HepG2 (cell line): ENCODE measurements around the gene SLCO3A1. TPM values are rescaled to one million over a fixed set of nuclear protein-coding genes. Genes with fewer than 3 reads are reported as not detected.

Source experiments
- ATAC-seq: fragments of 200-7000 bp; cut with Tn5 transposase; 3 replicates; pipeline ENCODE4 v1.9.1; 2020; ENCODE audit warnings: mild to moderate bottlenecking, moderate library complexity
- BruUV-seq: library from RNA; stranded (reverse); fragments of 400-500 nt; replicated peaks from 2 replicates; lab custom pipeline; 2021; lab: Mats Ljungman, UMichigan
- CTCF ChIA-PET: fragments of 300-600 bp; formaldehyde crosslinking; extraction: SDS; loops from one replicate; lab custom pipeline; 2021; ENCODE audit warnings: low total read pairs, inconsistent platforms, low intra/inter-chr PET ratio; lab: Yijun Ruan, JAX
- POLR2A ChIA-PET: fragments of 350-600 bp; sonication (Branson Sonifier 250); formaldehyde crosslinking; loops from one replicate; lab custom pipeline; 2020; ENCODE audit warnings: antibody characterized with exemption, inconsistent platforms; lab: Yijun Ruan, JAX
- DNase-seq: peaks from one replicate; pipeline ENCODE4 v3.0.0-alpha.2; 2015; ENCODE audit warnings: low spot score
- FAIRE-seq: peaks from 3 replicates; lab custom pipeline; 2011; peaks lifted over from hg19 to GRCh38; lab: Jason Lieb, UNC
- H2AFZ ChIP-seq: one replicate; pipeline ENCODE4 v1.6.1; 2011; ENCODE audit warnings: low read length, inconsistent platforms
- H3K27ac ChIP-seq: fragments of 300-600 bp; 3 replicates; pipeline ENCODE4 v1.8.0; 2011; ENCODE audit warnings: mixed run types, mild to moderate bottlenecking, mixed read lengths, low read length, inconsistent platforms; ENCODE audit not compliant: insufficient read depth; ENCODE audit errors: extremely low read length
- H3K27me3 ChIP-seq, 2 experiments: fragments of 200-600 bp in 1 of 2; 2 replicates in 1 of 2; 3 replicates in 1 of 2; pipeline versions ENCODE4 v1.6.0 to v1.8.0; 2011; ENCODE audit warnings: low read length in 2 of 2, mild to moderate bottlenecking in 2 of 2, moderate library complexity in 2 of 2, inconsistent platforms in 1 of 2; ENCODE audit not compliant: insufficient read depth in 2 of 2, control insufficient read depth in 1 of 2
- H3K36me3 ChIP-seq, 2 experiments: fragments of 200-600 bp in 1 of 2; replicated peaks in 1 of 2; 2 replicates in 1 of 2; 3 replicates in 1 of 2; pipeline versions ENCODE4 v1.5.1 to v1.8.0; 2011; ENCODE audit warnings: low read length in 2 of 2, inconsistent platforms in 1 of 2; ENCODE audit not compliant: insufficient read depth in 2 of 2, control insufficient read depth in 1 of 2
- H3K4me1 ChIP-seq: 2 replicates; pipeline ENCODE4 v1.5.1; 2012; ENCODE audit warnings: low read length, inconsistent platforms; ENCODE audit not compliant: insufficient read depth
- H3K4me2 ChIP-seq: 2 replicates; pipeline ENCODE4 v1.6.0; 2011; ENCODE audit warnings: low read depth, low read length, inconsistent platforms
- H3K4me3 ChIP-seq, 3 experiments: fragments of 200-600 bp in 1 of 3; sonication (generic), shearing (Covaris generic) in 1 of 3; replicated peaks in 1 of 3; 2 replicates each; pipeline ENCODE4 v1.5.1; 2011 to 2016; ENCODE audit warnings: low read length in 3 of 3, inconsistent platforms in 2 of 3, low read depth in 2 of 3, mild to moderate bottlenecking in 2 of 3, control low read depth in 1 of 3, mixed read lengths in 1 of 3; ENCODE audit not compliant: insufficient read depth in 1 of 3
- H3K79me2 ChIP-seq: one replicate; pipeline ENCODE4 v1.6.1; 2011; ENCODE audit warnings: low read length, inconsistent platforms; ENCODE audit not compliant: insufficient read depth
- H3K9ac ChIP-seq: 2 replicates; pipeline ENCODE4 v1.6.0; 2011; ENCODE audit warnings: mild to moderate bottlenecking, low read depth, low read length, inconsistent platforms; ENCODE audit not compliant: insufficient read depth
- H3K9me3 ChIP-seq: 2 replicates; pipeline ENCODE4 v1.5.1; 2012; ENCODE audit warnings: mild to moderate bottlenecking, low read length
- H4K20me1 ChIP-seq: 2 replicates; pipeline ENCODE4 v1.6.0; 2011; ENCODE audit warnings: inconsistent platforms, mild to moderate bottlenecking, low read length, moderate library complexity; ENCODE audit not compliant: insufficient read depth
- AGO1 ChIP-seq: fragments of 200-400 bp; formaldehyde crosslinking; IDR thresholded peaks from 2 replicates; pipeline ENCODE4 v1.6.1; 2017; ENCODE audit warnings: mild to moderate bottlenecking, low read depth, low read length, moderate library complexity; ENCODE audit not compliant: poor library complexity, severe bottlenecking
- ARID4A ChIP-seq: sonication (generic); formaldehyde crosslinking; IDR thresholded peaks from 2 replicates; pipeline ENCODE4 v1.5.0; 2020; ENCODE audit warnings: mild to moderate bottlenecking, missing genetic modification reagents, borderline replicate concordance
- CC2D1A ChIP-seq: sonication (generic); formaldehyde crosslinking; IDR thresholded peaks from 2 replicates; pipeline ENCODE4 v1.8.1; 2023; ENCODE audit warnings: mild to moderate bottlenecking, missing genetic modification reagents
- EP300 ChIP-seq, 3 experiments: sonication (generic) in 1 of 3; formaldehyde crosslinking in 1 of 3; IDR thresholded peaks; 2 replicates each; pipeline versions ENCODE4 v1.5.1 to v1.6.1; 2011 to 2020; ENCODE audit warnings: low read depth in 2 of 3, low read length in 2 of 3, borderline replicate concordance in 1 of 3, improper control_type of control experiment in 1 of 3, mild to moderate bottlenecking in 1 of 3, missing genetic modification reagents in 1 of 3, moderate library complexity in 1 of 3
- GZF1 ChIP-seq: sonication (generic); formaldehyde crosslinking; IDR thresholded peaks from 2 replicates; pipeline ENCODE4 v1.5.1; 2020; ENCODE audit warnings: mild to moderate bottlenecking, missing genetic modification reagents
- NR2C2 ChIP-seq: sonication (generic); formaldehyde crosslinking; IDR thresholded peaks from 2 replicates; pipeline ENCODE4 v1.4.0; 2020; ENCODE audit warnings: missing genetic modification reagents, mild to moderate bottlenecking, moderate library complexity, borderline replicate concordance
- NR2F1 ChIP-seq, 2 experiments: fragments of 450-650 bp in 1 of 2; formaldehyde crosslinking in 1 of 2; IDR thresholded peaks; 2 replicates each; pipeline versions ENCODE4 v1.5.0 to v1.6.1; 2016 to 2020; ENCODE audit warnings: mild to moderate bottlenecking in 1 of 2, missing compliant biosample characterization in 1 of 2, missing genetic modification reagents in 1 of 2, moderate library complexity in 1 of 2
- RXRA ChIP-seq: sonication (generic); formaldehyde crosslinking; IDR thresholded peaks from 2 replicates; pipeline ENCODE4 v1.5.1; 2020; ENCODE audit warnings: missing genetic modification reagents
- SETDB1 ChIP-seq: sonication (generic); formaldehyde crosslinking; IDR thresholded peaks from 2 replicates; pipeline ENCODE4 v1.5.1; 2020; ENCODE audit warnings: missing genetic modification reagents, mild to moderate bottlenecking, borderline replicate concordance
- SRSF1 ChIP-seq: fragments of 200-400 bp; formaldehyde crosslinking; optimal IDR thresholded peaks from 2 replicates; pipeline ENCODE3; 2017; ENCODE audit warnings: mild to moderate bottlenecking, low read depth, low read length, moderate library complexity
- THAP7 ChIP-seq: sonication (generic); formaldehyde crosslinking; IDR thresholded peaks from 2 replicates; pipeline ENCODE4 v1.8.1; 2023; ENCODE audit warnings: mild to moderate bottlenecking, missing genetic modification reagents
- ZNF136 ChIP-seq: sonication (generic); formaldehyde crosslinking; IDR thresholded peaks from 2 replicates; pipeline ENCODE4 v1.8.1; 2022; ENCODE audit warnings: low read depth, mild to moderate bottlenecking, moderate library complexity, missing genetic modification reagents
- ZNF335 ChIP-seq: sonication (generic); formaldehyde crosslinking; IDR thresholded peaks from 2 replicates; pipeline ENCODE4 v1.4.0; 2020; ENCODE audit warnings: missing genetic modification reagents
- ZNF558 ChIP-seq: sonication (generic); formaldehyde crosslinking; IDR thresholded peaks from 2 replicates; pipeline ENCODE4 v1.9.0; 2022; ENCODE audit warnings: mild to moderate bottlenecking, missing genetic modification reagents, borderline replicate concordance
- ZNF781 ChIP-seq: sonication (generic); formaldehyde crosslinking; IDR thresholded peaks from 2 replicates; pipeline ENCODE4 v1.5.1; 2020; ENCODE audit warnings: borderline replicate concordance, mild to moderate bottlenecking, missing genetic modification reagents; ENCODE audit errors: not compliant biosample characterization
- WGBS: methylation state at CpG from one replicate; pipeline ENCODE4 v1.1.6; 2017; ENCODE audit warnings: low lambda C conversion rate; 5-methylcytosine and 5-hydroxymethylcytosine counted together
- in situ Hi-C: cut with HindIII; loops from 2 replicates; pipeline ENCODE4 v1.10.0; 2017; ENCODE audit warnings: low pct_unique_long_range_greater_than_20kb; ENCODE audit not compliant: extremely low pct_ligation_motif_present
- intact Hi-C: fragments of 100-400 bp; cut with micrococcal nuclease; formaldehyde crosslinking; loops from one replicate; pipeline ENCODE4 v1.10.0; 2022; ENCODE audit not compliant: unreplicated experiment
- polyA plus RNA-seq, 8 experiments: library from polyadenylated mRNA; depleted of rRNA in 3 of 8; stranded (reverse) in 7 of 8; unstranded in 1 of 8; fragments of >200 nt; fragmentation: Illumina TruSeq in 4 of 8; extraction: Trizol in 4 of 8; gene quantifications; 2 replicates each; pipeline versions ENCODE4 v1.2.1 to v1.2.3, GENCODE V29; 2011 to 2016; ENCODE audit warnings: low read depth in 4 of 8, missing spikeins in 1 of 8, mixed read lengths in 1 of 8; ENCODE audit not compliant: insufficient read depth in 1 of 8
- total RNA-seq, 5 experiments: library from RNA; depleted of rRNA; stranded (reverse); fragments of >200 nt; fragmentation: Illumina TruSeq; extraction: Trizol; gene quantifications; 2 replicates each; pipeline ENCODE4 v1.2.3, GENCODE V29; 2016; ENCODE audit warnings: low read depth in 1 of 5

SLCO3A1 gene
- total and polyA plus RNA-seq, 2 of the 13 experiments (the other 11 are each of a cell fraction or from before 2014, with no cell fraction given), result 0.02 TPM; not detected in 1

DNA sequence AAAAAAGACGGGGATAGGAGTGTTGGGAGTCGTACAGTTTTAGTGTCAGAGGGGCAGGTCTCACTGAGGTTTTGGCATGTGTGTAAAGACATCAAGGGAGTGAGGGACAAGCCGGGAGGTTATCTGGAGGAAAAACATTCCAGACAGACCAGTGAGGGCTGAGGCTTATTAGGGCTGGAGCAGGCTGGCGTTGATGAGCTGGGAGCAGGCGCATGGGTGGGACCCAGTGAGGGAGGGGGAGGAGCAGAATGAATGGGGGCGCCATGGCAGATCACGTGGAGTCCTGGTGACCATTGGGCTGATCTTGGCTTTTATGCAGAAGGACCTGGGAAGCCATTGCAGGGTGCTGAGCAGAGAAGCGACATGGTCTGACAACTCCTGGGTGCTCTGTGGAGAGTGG, 180.2 kb downstream of the SLCO3A1 start:
- Histone ChIP-seq H3K9me3 (no peaks in the 10 kb centered on the region), H4K20me1 (no peaks in the 10 kb centered on the region), H3K27ac (no peak overlapping the region), H3K36me3 (no peaks in the 10 kb centered on the region), H3K27me3 (peaks cover 0 to 9% of the 10 kb centered on the region in 2 experiments; a peak in 1 of 5 replicates), H3K4me2 (no peak overlapping the region), H2AFZ (no peak overlapping the region), H3K79me2 (no peaks in the 10 kb centered on the region), H3K4me1 (no peaks in the 10 kb centered on the region), H3K9ac (no peak overlapping the region), H3K4me3 (no peak overlapping the region)
- ChIA-PET CTCF (no interaction called here), POLR2A (no interaction called here)
- FAIRE-seq, result no peak
- ATAC-seq, result no peak
- 2% methylated on average over 8 of the region's 8 CpGs for WGBS
- TF ChIP-seq ARID4A (CRISPR knock-in tag), result no peak
- no peak for TF ChIP-seq THAP7
- no peak for TF ChIP-seq ZNF558 (CRISPR knock-in tag)
- no peak for TF ChIP-seq ZNF136 (CRISPR knock-in tag)
- no peak for TF ChIP-seq SETDB1 (CRISPR knock-in tag)
- TF ChIP-seq NR2F1 (CRISPR knock-in tag; IDR thresholded peaks at IDR 0.05), result no peak
- TF ChIP-seq GZF1 (CRISPR knock-in tag), result no peak
- no peak for TF ChIP-seq AGO1
- TF ChIP-seq ZNF781 (CRISPR knock-in tag), result no peak
- TF ChIP-seq RXRA (CRISPR knock-in tag), result no peak
- TF ChIP-seq ZNF335 (CRISPR knock-in tag), result no peak
- no peak for TF ChIP-seq EP300 (IDR thresholded peaks at IDR 0.05; ENCODE audit: low read depth in 2 of 2, low read length in 2 of 2)
- TF ChIP-seq EP300 (CRISPR knock-in tag; IDR thresholded peaks at IDR 0.05; ENCODE audit: borderline replicate concordance), result no peak
- TF ChIP-seq CC2D1A, result no peak
- TF ChIP-seq SRSF1, result no peak
- TF ChIP-seq NR2C2 (CRISPR knock-in tag), result no peak
- in situ Hi-C loops, result no loop called here
- no peak for DNase-seq
- intact Hi-C loops, result no loop called here
- BruUV-seq, result no TSS peak
